ENCODE data around the gene CCDC146.
A peak's percentile ranks its signal among the peaks of the same experiment; 100 is the strongest.
"Not testable (repeated sequence)": the region's sequence is repeated elsewhere in the genome, so short reads cannot be mapped to it uniquely, and the experiment has no call there.

The CCDC146 gene

DNA sequence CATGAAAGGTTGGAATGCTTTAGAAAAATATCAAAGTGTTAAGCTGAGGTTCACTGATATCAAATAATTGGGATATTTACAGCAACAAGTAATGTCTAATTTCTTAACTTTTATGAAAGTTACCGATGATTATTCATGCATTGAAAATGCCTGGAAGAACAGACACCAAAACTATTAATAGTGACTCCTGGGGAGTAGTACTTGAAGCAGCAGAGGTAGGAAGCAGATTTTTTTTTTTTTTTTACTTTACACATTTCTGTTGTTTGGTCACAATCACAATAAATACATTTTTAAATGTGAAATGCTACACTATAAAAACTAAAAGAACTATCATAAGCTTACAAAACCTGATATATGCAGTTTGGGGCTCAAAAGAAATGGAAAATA is 147.7 kb downstream of the CCDC146 start:
- Histone ChIP-seq H2BK12ac (ENCODE audit: low read length in 2 of 2) (no peak overlapping the region), H3K9ac (ENCODE audit: low read length) (no peak overlapping the region), H2BK5ac (ENCODE audit: low read depth, low read length, poor library complexity, severe bottlenecking) (peak overlapping the region; percentile 71), H3K18ac (ENCODE audit: low read depth in 1 of 2, low read length in 2 of 2) (no peak overlapping the region), H3K9me3 (ENCODE audit: control insufficient read depth, low read length) (peaks cover 3% of the 10 kb centered on the region), H4K91ac (ENCODE audit: low read length) (no peak overlapping the region), H3K23ac (ENCODE audit: low read length in 2 of 2) (no peak overlapping the region), H4K8ac (ENCODE audit: low read length) (no peak overlapping the region), H2BK120ac (ENCODE audit: low read depth, low read length) (no peak overlapping the region), H3K27ac (ENCODE audit: low read length, poor library complexity, severe bottlenecking) (peak overlapping the region; percentile 89), H2BK15ac (ENCODE audit: low read depth, poor library complexity, severe bottlenecking) (no peak overlapping the region), H3K14ac (ENCODE audit: low read length in 2 of 2) (no peak overlapping the region), H3K27me3 (ENCODE audit: control insufficient read depth in 1 of 2, insufficient read depth in 1 of 2, low read length in 2 of 2) (no peaks in the 10 kb centered on the region), H3K4me1 (ENCODE audit: control insufficient read depth, insufficient read depth, low read depth, low read length) (no peaks in the 10 kb centered on the region), H3K4ac (ENCODE audit: low read depth in 1 of 2, low read length in 2 of 2) (no peak overlapping the region), H2AK5ac (ENCODE audit: low read length, severe bottlenecking) (no peak overlapping the region), H3K79me1 (replicated peaks; ENCODE audit: low read length, poor library complexity, severe bottlenecking) (no peaks in the 10 kb centered on the region), H3K4me2 (ENCODE audit: low read length, poor library complexity, severe bottlenecking) (no peak overlapping the region), H2AFZ (ENCODE audit: low read depth, low read length) (no peak overlapping the region), H3K36me3 (ENCODE audit: control insufficient read depth in 1 of 2, insufficient read depth in 2 of 2, low read depth in 1 of 2, low read length in 2 of 2) (no peaks in the 10 kb centered on the region), H3K4me3 (ENCODE audit: insufficient read depth in 1 of 2, low read depth in 1 of 2, low read length in 2 of 2) (no peak overlapping the region)
- DNase-seq = no peak
- no CpG with 5 or more reads among the region's 1 CpG for WGBS

- Histone ChIP-seq H3K9ac (ENCODE audit: low read length) (no peak overlapping the region), H4K91ac (ENCODE audit: low read length) (no peak overlapping the region), H3K14ac (ENCODE audit: low read length in 2 of 2) (no peak overlapping the region), H3K4ac (ENCODE audit: low read depth in 1 of 2, low read length in 2 of 2) (no peak overlapping the region), H2BK12ac (ENCODE audit: low read length in 2 of 2) (no peak overlapping the region), H3K4me3 (ENCODE audit: insufficient read depth in 1 of 2, low read depth in 1 of 2, low read length in 2 of 2) (no peak overlapping the region), H3K36me3 (ENCODE audit: control insufficient read depth in 1 of 2, insufficient read depth in 2 of 2, low read depth in 1 of 2, low read length in 2 of 2) (no peaks in the 10 kb centered on the region), H2BK15ac (ENCODE audit: low read depth, poor library complexity, severe bottlenecking) (no peak overlapping the region), H3K79me1 (replicated peaks; ENCODE audit: low read length, poor library complexity, severe bottlenecking) (no peaks in the 10 kb centered on the region), H3K9me3 (ENCODE audit: control insufficient read depth, low read length) (peaks cover 3% of the 10 kb centered on the region), H3K27ac (ENCODE audit: low read length, poor library complexity, severe bottlenecking) (no peak overlapping the region), H3K23ac (ENCODE audit: low read length in 2 of 2) (no peak overlapping the region), H2AFZ (ENCODE audit: low read depth, low read length) (no peak overlapping the region), H2BK120ac (ENCODE audit: low read depth, low read length) (no peak overlapping the region), H3K18ac (ENCODE audit: low read depth in 1 of 2, low read length in 2 of 2) (no peak overlapping the region), H3K4me1 (ENCODE audit: control insufficient read depth, insufficient read depth, low read depth, low read length) (no peaks in the 10 kb centered on the region), H2BK5ac (ENCODE audit: low read depth, low read length, poor library complexity, severe bottlenecking) (no peak overlapping the region), H3K27me3 (ENCODE audit: control insufficient read depth in 1 of 2, insufficient read depth in 1 of 2, low read length in 2 of 2) (no peaks in the 10 kb centered on the region), H4K8ac (ENCODE audit: low read length) (no peak overlapping the region), H2AK5ac (ENCODE audit: low read length, severe bottlenecking) (no peak overlapping the region), H3K4me2 (ENCODE audit: low read length, poor library complexity, severe bottlenecking) (no peak overlapping the region)
- WGBS = 97% methylated on average over 5 of the region's 5 CpGs
- no peak for DNase-seq
These were observed 149.4 kb downstream of the CCDC146 start for GRCh38 chr7:77271766-77272165.

DNA sequence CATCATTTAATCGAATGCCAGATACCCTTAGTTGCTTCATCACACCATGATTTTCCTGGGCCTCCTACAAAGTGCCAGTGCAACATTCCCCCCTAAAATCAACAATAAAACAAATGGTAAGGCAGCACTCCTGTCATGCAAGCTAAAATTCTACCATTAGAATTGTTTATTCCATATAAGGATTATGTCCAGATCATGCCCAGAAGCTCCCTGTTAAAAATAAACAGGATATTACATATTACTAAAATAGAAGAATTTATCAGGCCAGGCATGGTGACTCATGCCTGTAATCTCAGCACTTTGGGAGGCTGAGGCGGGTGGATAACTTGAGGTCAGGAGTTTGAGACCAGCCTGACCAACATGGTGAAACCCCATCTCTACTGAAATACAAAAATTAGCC is 153.2 kb downstream of the CCDC146 start:
- not testable (repeated sequence) for H3K36me3 ChIP-seq (ENCODE audit: control insufficient read depth in 1 of 2, insufficient read depth in 2 of 2, low read depth in 1 of 2, low read length in 2 of 2); H2BK5ac ChIP-seq (ENCODE audit: low read depth, low read length, poor library complexity, severe bottlenecking); H3K9me3 ChIP-seq (ENCODE audit: control insufficient read depth, low read length); H2BK15ac ChIP-seq (ENCODE audit: low read depth, poor library complexity, severe bottlenecking); H2BK120ac ChIP-seq (ENCODE audit: low read depth, low read length); H3K27me3 ChIP-seq (ENCODE audit: control insufficient read depth in 1 of 2, insufficient read depth in 1 of 2, low read length in 2 of 2); H2AFZ ChIP-seq (ENCODE audit: low read depth, low read length); H3K79me1 ChIP-seq (replicated peaks; ENCODE audit: low read length, poor library complexity, severe bottlenecking); H3K14ac ChIP-seq (ENCODE audit: low read length in 2 of 2); H3K23ac ChIP-seq (ENCODE audit: low read length in 2 of 2); H3K4me2 ChIP-seq (ENCODE audit: low read length, poor library complexity, severe bottlenecking); H4K8ac ChIP-seq (ENCODE audit: low read length); H3K4me1 ChIP-seq (ENCODE audit: control insufficient read depth, insufficient read depth, low read depth, low read length); H4K91ac ChIP-seq (ENCODE audit: low read length); H3K9ac ChIP-seq (ENCODE audit: low read length); H3K4me3 ChIP-seq (ENCODE audit: insufficient read depth in 1 of 2, low read depth in 1 of 2, low read length in 2 of 2); H2AK5ac ChIP-seq (ENCODE audit: low read length, severe bottlenecking)
- peak; percentile 87 for DNase-seq
- H2BK12ac ChIP-seq (ENCODE audit: low read length in 2 of 2) = peak overlapping the region in 1 of 2 experiments; percentile 54
- H3K27ac ChIP-seq (ENCODE audit: low read length, poor library complexity, severe bottlenecking) = peak overlapping the region; percentile 15
- 54% methylated on average over 1 of the region's 2 CpGs for WGBS
- H3K18ac ChIP-seq (ENCODE audit: low read depth in 1 of 2, low read length in 2 of 2) = peak overlapping the region in 1 of 2 experiments; percentile 82
- peak overlapping the region in 1 of 2 experiments; percentile 49 for H3K4ac ChIP-seq (ENCODE audit: low read depth in 1 of 2, low read length in 2 of 2)

GRCh38 chr7:77276120-77276519 is 153.7 kb downstream of the CCDC146 start:
- Histone ChIP-seq H4K91ac (ENCODE audit: low read length) (no peak overlapping the region), H2BK120ac (ENCODE audit: low read depth, low read length) (no peak overlapping the region), H3K36me3 (ENCODE audit: control insufficient read depth in 1 of 2, insufficient read depth in 2 of 2, low read depth in 1 of 2, low read length in 2 of 2) (peaks cover 0 to 3% of the 10 kb centered on the region in 2 experiments), H3K27me3 (ENCODE audit: control insufficient read depth in 1 of 2, insufficient read depth in 1 of 2, low read length in 2 of 2) (no peaks in the 10 kb centered on the region), H2BK5ac (ENCODE audit: low read depth, low read length, poor library complexity, severe bottlenecking) (no peak overlapping the region), H2BK12ac (ENCODE audit: low read length in 2 of 2) (no peak overlapping the region), H3K9ac (ENCODE audit: low read length) (no peak overlapping the region), H2AK5ac (ENCODE audit: low read length, severe bottlenecking) (no peak overlapping the region), H3K4me2 (ENCODE audit: low read length, poor library complexity, severe bottlenecking) (no peak overlapping the region), H3K4ac (ENCODE audit: low read depth in 1 of 2, low read length in 2 of 2) (no peak overlapping the region), H3K79me1 (replicated peaks; ENCODE audit: low read length, poor library complexity, severe bottlenecking) (no peaks in the 10 kb centered on the region), H4K8ac (ENCODE audit: low read length) (no peak overlapping the region), H2BK15ac (ENCODE audit: low read depth, poor library complexity, severe bottlenecking) (no peak overlapping the region), H3K18ac (ENCODE audit: low read depth in 1 of 2, low read length in 2 of 2) (no peak overlapping the region), H3K23ac (ENCODE audit: low read length in 2 of 2) (no peak overlapping the region), H3K27ac (ENCODE audit: low read length, poor library complexity, severe bottlenecking) (no peak overlapping the region), H3K14ac (ENCODE audit: low read length in 2 of 2) (no peak overlapping the region), H3K4me3 (ENCODE audit: insufficient read depth in 1 of 2, low read depth in 1 of 2, low read length in 2 of 2) (no peak overlapping the region), H3K9me3 (ENCODE audit: control insufficient read depth, low read length) (no peaks in the 10 kb centered on the region), H3K4me1 (ENCODE audit: control insufficient read depth, insufficient read depth, low read depth, low read length) (no peaks in the 10 kb centered on the region), H2AFZ (ENCODE audit: low read depth, low read length) (no peak overlapping the region)
- peak; percentile 71 for DNase-seq
- WGBS = 83% methylated on average over 1 of the region's 4 CpGs
